Trophoblast cell (in vitro differentiated cells and primary cell): ENCODE measurements around the gene STRBP.

Experiments
- DNase-seq, 2 donors: peaks; one replicate each; pipeline ENCODE4 v3.0.0-alpha.2; 2016
- H2AFZ ChIP-seq: 2 replicates; pipeline ENCODE4 v1.6.1; 2013; ENCODE audit warnings: low read length, moderate library complexity, mild to moderate bottlenecking; ENCODE audit not compliant: insufficient read depth, poor library complexity
- H2AK5ac ChIP-seq: 2 replicates; pipeline ENCODE4 v1.6.1; 2013; ENCODE audit warnings: mild to moderate bottlenecking, low read length
- H2BK120ac ChIP-seq: 2 replicates; pipeline ENCODE4 v1.6.1; 2013; ENCODE audit warnings: low read length, mild to moderate bottlenecking, moderate library complexity; ENCODE audit not compliant: insufficient read depth, poor library complexity
- H2BK12ac ChIP-seq: 2 replicates; pipeline ENCODE4 v1.6.1; 2013; ENCODE audit warnings: mild to moderate bottlenecking, low read length, moderate library complexity
- H2BK5ac ChIP-seq: 2 replicates; pipeline ENCODE4 v1.6.1; 2013; ENCODE audit warnings: low read length, low read depth, moderate library complexity, mild to moderate bottlenecking; ENCODE audit not compliant: poor library complexity
- H3K14ac ChIP-seq: 2 replicates; pipeline ENCODE4 v1.6.1; 2013; ENCODE audit warnings: mild to moderate bottlenecking, low read length
- H3K18ac ChIP-seq: 2 replicates; pipeline ENCODE4 v1.6.1; 2013; ENCODE audit warnings: mild to moderate bottlenecking, low read length
- H3K23ac ChIP-seq: 2 replicates; pipeline ENCODE4 v1.6.1; 2013; ENCODE audit warnings: low read length
- H3K27ac ChIP-seq: 2 replicates; pipeline ENCODE4 v1.5.1; 2013; ENCODE audit warnings: low read depth, mild to moderate bottlenecking, inconsistent platforms, low read length, moderate library complexity
- H3K27me3 ChIP-seq: 2 replicates; pipeline ENCODE4 v1.6.1; 2013; ENCODE audit warnings: inconsistent platforms, mild to moderate bottlenecking, low read length, moderate library complexity; ENCODE audit not compliant: insufficient read depth
- H3K36me3 ChIP-seq, 2 experiments: 1 replicate in 1 of 2; 2 replicates in 1 of 2; pipeline ENCODE4 v1.6.1; 2013; ENCODE audit warnings: low read length in 2 of 2, mild to moderate bottlenecking in 2 of 2, moderate library complexity in 1 of 2; ENCODE audit not compliant: insufficient read depth in 2 of 2, control insufficient read depth in 1 of 2
- H3K4ac ChIP-seq: 2 replicates; pipeline ENCODE4 v1.6.1; 2013; ENCODE audit warnings: low read depth, mild to moderate bottlenecking, low read length, moderate library complexity
- H3K4me1 ChIP-seq, 2 experiments: 1 replicate in 1 of 2; 2 replicates in 1 of 2; pipeline ENCODE4 v1.6.1; 2013; ENCODE audit warnings: low read length in 2 of 2, mild to moderate bottlenecking in 2 of 2, moderate library complexity in 1 of 2; ENCODE audit not compliant: insufficient read depth in 2 of 2, control insufficient read depth in 1 of 2
- H3K4me2 ChIP-seq: 2 replicates; pipeline ENCODE4 v1.6.1; 2013; ENCODE audit warnings: inconsistent platforms, mild to moderate bottlenecking, low read length, moderate library complexity
- H3K4me3 ChIP-seq: 2 replicates; pipeline ENCODE4 v1.5.1; 2013; ENCODE audit warnings: mild to moderate bottlenecking, low read depth, low read length, inconsistent platforms
- H3K79me1 ChIP-seq: one replicate; pipeline ENCODE4 v1.6.1; 2013; ENCODE audit warnings: low read length
- H3K79me2 ChIP-seq: 2 replicates; pipeline ENCODE4 v1.6.1; 2013; ENCODE audit warnings: low read length, mild to moderate bottlenecking; ENCODE audit not compliant: control insufficient read depth, insufficient read depth, poor library complexity
- H3K9ac ChIP-seq: 2 replicates; pipeline ENCODE4 v1.6.1; 2013; ENCODE audit warnings: mild to moderate bottlenecking, low read length
- H3K9me3 ChIP-seq: 2 replicates; pipeline ENCODE4 v1.6.1; 2013; ENCODE audit warnings: low read depth, mild to moderate bottlenecking, control low read depth, inconsistent platforms, low read length; ENCODE audit not compliant: insufficient read depth
- H4K12ac ChIP-seq: 2 replicates; pipeline ENCODE4 v1.6.1; 2013; ENCODE audit warnings: low read depth, mild to moderate bottlenecking, low read length, moderate library complexity
- H4K8ac ChIP-seq: 2 replicates; pipeline ENCODE4 v1.6.1; 2013; ENCODE audit warnings: low read depth, mild to moderate bottlenecking, low read length, moderate library complexity
- H4K91ac ChIP-seq: one replicate; pipeline ENCODE4 v1.6.1; 2013; ENCODE audit warnings: low read depth, mild to moderate bottlenecking, low read length, moderate library complexity
- WGBS: extraction: QIAGEN DNeasy Blood & Tissue Kit; methylation state at CpG from one replicate; pipeline ENCODE4 v1.1.7; 2013; ENCODE audit warnings: missing lambda C conversion rate; ENCODE audit not compliant: insufficient read length, insufficient coverage; ENCODE audit errors: extremely low coverage; 5-methylcytosine and 5-hydroxymethylcytosine counted together

The STRBP gene

DNA sequence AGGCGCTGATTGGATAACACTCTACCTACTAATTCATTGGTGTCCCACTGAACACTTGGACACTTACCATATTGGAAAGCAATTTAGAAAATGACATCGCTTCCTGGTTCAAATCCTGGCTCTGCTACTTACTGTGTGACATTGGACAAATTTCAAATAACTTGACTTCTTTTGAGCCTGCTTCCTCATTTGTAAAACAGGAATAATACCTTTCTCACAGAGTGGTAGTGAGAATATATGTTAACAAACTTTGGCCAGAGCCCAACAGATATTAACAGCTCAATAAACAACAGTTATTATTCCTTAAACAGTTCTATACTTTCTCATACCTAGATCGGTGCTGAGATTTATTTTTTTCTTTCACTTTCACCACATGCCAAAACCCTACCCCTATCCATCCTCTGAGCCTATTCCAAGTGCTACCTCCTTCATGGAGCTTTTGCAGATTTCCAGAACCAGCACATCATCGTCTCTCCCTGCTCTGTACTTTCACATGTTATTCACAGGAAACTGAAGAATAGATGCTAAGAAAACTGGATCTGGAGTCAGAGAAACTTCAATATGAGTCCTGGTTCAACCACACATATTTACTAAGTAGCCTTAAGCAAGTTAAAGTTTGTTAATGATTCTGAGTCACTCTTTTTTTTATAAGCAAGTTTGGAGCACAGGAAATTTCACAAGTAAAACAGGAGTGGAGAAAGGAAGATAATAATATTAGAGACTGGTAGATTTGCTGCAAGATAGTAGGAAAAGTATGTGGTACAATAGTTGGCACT lies 92.3 kb downstream of the STRBP start:
- no peak overlapping the region for H2AK5ac ChIP-seq
- no CpG with 5 or more reads among the region's 4 CpGs for WGBS
- peak in 1 of 2 donors; percentile 15 for DNase-seq

GRCh38 chr9:123174887-123175518 lies 93.4 kb downstream of the STRBP start:
- DNase-seq, result no peak
- no peak overlapping the region for H2BK120ac ChIP-seq
- H2AFZ ChIP-seq, result no peak overlapping the region
- H4K8ac ChIP-seq, result no peak overlapping the region
- H3K27me3 ChIP-seq, result no peaks in the 10 kb centered on the region
- no peak overlapping the region for H4K91ac ChIP-seq
- H3K36me3 ChIP-seq, result no peaks in the 10 kb centered on the region
- H3K4ac ChIP-seq, result no peak overlapping the region
- H3K4me3 ChIP-seq, result no peak overlapping the region
- no peak overlapping the region for H3K27ac ChIP-seq
- no peaks in the 10 kb centered on the region for H3K79me2 ChIP-seq
- H3K18ac ChIP-seq, result no peak overlapping the region
- H2BK12ac ChIP-seq, result no peak overlapping the region
- no peaks in the 10 kb centered on the region for H3K79me1 ChIP-seq
- no peak overlapping the region for H4K12ac ChIP-seq
- WGBS, result no CpG with 5 or more reads among the region's 1 CpG
- H3K23ac ChIP-seq, result no peak overlapping the region
- no peak overlapping the region for H2BK5ac ChIP-seq
- no peak overlapping the region for H2AK5ac ChIP-seq
- H3K9ac ChIP-seq, result no peak overlapping the region
- no peak overlapping the region for H3K4me2 ChIP-seq
- H3K14ac ChIP-seq, result no peak overlapping the region
- H3K4me1 ChIP-seq, result no peaks in the 10 kb centered on the region
- H3K9me3 ChIP-seq, result no peaks in the 10 kb centered on the region

More for the DNA sequence above, 92.3 kb downstream of the STRBP start:
- no peak overlapping the region for H3K4me3 ChIP-seq
- no peaks in the 10 kb centered on the region for H3K36me3 ChIP-seq
- no peaks in the 10 kb centered on the region for H3K79me1 ChIP-seq
- H3K4me2 ChIP-seq, result no peak overlapping the region
- H3K27ac ChIP-seq, result no peak overlapping the region
- H2BK12ac ChIP-seq, result no peak overlapping the region
- no peaks in the 10 kb centered on the region for H3K4me1 ChIP-seq
- no peaks in the 10 kb centered on the region for H3K27me3 ChIP-seq
- H4K12ac ChIP-seq, result no peak overlapping the region
- H3K9me3 ChIP-seq, result no peaks in the 10 kb centered on the region
- H2AFZ ChIP-seq, result no peak overlapping the region
- H2BK120ac ChIP-seq, result no peak overlapping the region
- no peak overlapping the region for H3K4ac ChIP-seq
- no peak overlapping the region for H3K14ac ChIP-seq
- no peak overlapping the region for H3K23ac ChIP-seq
- no peak overlapping the region for H4K8ac ChIP-seq
- no peak overlapping the region for H3K9ac ChIP-seq
- H2BK5ac ChIP-seq, result no peak overlapping the region
- H3K79me2 ChIP-seq, result no peaks in the 10 kb centered on the region
- H4K91ac ChIP-seq, result no peak overlapping the region
- H3K18ac ChIP-seq, result no peak overlapping the region

DNA sequence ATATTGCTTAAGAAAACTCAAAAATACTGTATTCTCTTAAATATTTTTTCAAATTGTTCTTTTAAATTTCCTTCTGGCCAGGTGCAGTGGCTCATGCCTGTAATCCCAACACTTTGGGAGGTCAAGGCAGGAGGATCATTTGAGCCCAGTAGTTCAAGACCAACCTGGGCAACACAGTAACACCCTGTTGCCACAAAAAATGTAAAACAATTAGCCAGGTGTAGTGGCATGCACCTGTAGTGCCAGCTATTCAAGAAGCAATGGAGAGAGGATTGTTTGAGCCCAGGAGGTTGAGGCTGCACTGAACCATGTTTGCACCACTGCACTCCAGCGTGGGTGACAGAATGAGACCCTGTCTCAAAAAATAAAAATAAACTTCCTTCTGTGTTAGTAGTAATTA lies 94.3 kb downstream of the STRBP start:
- H3K4ac ChIP-seq, result no peak overlapping the region
- no peak overlapping the region for H3K18ac ChIP-seq
- H3K14ac ChIP-seq, result no peak overlapping the region
- H3K4me1 ChIP-seq, result no peaks in the 10 kb centered on the region
- DNase-seq, result no peak
- no peak overlapping the region for H4K12ac ChIP-seq
- no peak overlapping the region for H3K9ac ChIP-seq
- no peak overlapping the region for H2AFZ ChIP-seq
- H4K91ac ChIP-seq, result no peak overlapping the region
- no peak overlapping the region for H4K8ac ChIP-seq
- no peaks in the 10 kb centered on the region for H3K27me3 ChIP-seq
- H3K23ac ChIP-seq, result no peak overlapping the region
- H2BK5ac ChIP-seq, result no peak overlapping the region
- H3K4me2 ChIP-seq, result no peak overlapping the region
- H3K36me3 ChIP-seq, result no peaks in the 10 kb centered on the region
- H3K79me2 ChIP-seq, result no peaks in the 10 kb centered on the region
- H2BK120ac ChIP-seq, result no peak overlapping the region
- H3K9me3 ChIP-seq, result no peaks in the 10 kb centered on the region
- H3K4me3 ChIP-seq, result no peak overlapping the region
- H2AK5ac ChIP-seq, result no peak overlapping the region
- H2BK12ac ChIP-seq, result no peak overlapping the region
- no peaks in the 10 kb centered on the region for H3K79me1 ChIP-seq
- H3K27ac ChIP-seq, result no peak overlapping the region
- no CpG with 5 or more reads among the region's 1 CpG for WGBS

- H3K9ac ChIP-seq, result no peak overlapping the region
- H3K23ac ChIP-seq, result no peak overlapping the region
- no peaks in the 10 kb centered on the region for H3K9me3 ChIP-seq
- no peak overlapping the region for H3K27ac ChIP-seq
- H2AK5ac ChIP-seq, result no peak overlapping the region
- H2BK12ac ChIP-seq, result no peak overlapping the region
- H3K4ac ChIP-seq, result no peak overlapping the region
- H2BK120ac ChIP-seq, result no peak overlapping the region
- H4K8ac ChIP-seq, result no peak overlapping the region
- no peak for DNase-seq
- no peak overlapping the region for H4K91ac ChIP-seq
- no peaks in the 10 kb centered on the region for H3K4me1 ChIP-seq
- no peak overlapping the region for H2BK5ac ChIP-seq
- H2AFZ ChIP-seq, result no peak overlapping the region
- H3K18ac ChIP-seq, result no peak overlapping the region
- WGBS, result no CpG with 5 or more reads among the region's 3 CpGs
- no peak overlapping the region for H3K4me3 ChIP-seq
- no peaks in the 10 kb centered on the region for H3K27me3 ChIP-seq
- no peak overlapping the region for H3K4me2 ChIP-seq
- H4K12ac ChIP-seq, result no peak overlapping the region
- no peaks in the 10 kb centered on the region for H3K79me2 ChIP-seq
- H3K79me1 ChIP-seq, result no peaks in the 10 kb centered on the region
- no peak overlapping the region for H3K14ac ChIP-seq
- no peaks in the 10 kb centered on the region for H3K36me3 ChIP-seq
These were observed 98.5 kb downstream of the STRBP start for GRCh38 chr9:123169926-123170325.
